K562 (cell line): Measurements from ENCODE around the gene IL23A. TPM values are rescaled to one million over a fixed set of nuclear protein-coding genes. Genes with fewer than 3 reads are reported as not detected.
A peak's percentile ranks its signal among the peaks of the same experiment; 100 is the strongest.

Source experiments
- ATF1 ChIP-seq, 2 experiments: fragments of 450-650 bp in 1 of 2; IDR thresholded peaks; 2 replicates each; pipeline ENCODE4 v1.6.1; 2016; ENCODE audit warnings: missing compliant biosample characterization in 1 of 2, missing genetic modification characterization in 1 of 2
- ATF3 ChIP-seq, 2 experiments: fragments of 450-650 bp in 1 of 2; sonication (generic) in 1 of 2; formaldehyde crosslinking in 1 of 2; IDR thresholded peaks in 1 of 2; conservative IDR thresholded peaks in 1 of 2; 2 replicates each; pipeline versions ENCODE4 v1.6.1 to v1.8.1; 2016 to 2023; ENCODE audit warnings: mild to moderate bottlenecking in 2 of 2, moderate library complexity in 2 of 2, inconsistent platforms in 1 of 2, missing genetic modification reagents in 1 of 2
- BRD9 ChIP-seq: fragments of 450-650 bp; IDR thresholded peaks from 2 replicates; pipeline ENCODE4 v1.6.1; 2018; ENCODE audit warnings: low read depth; ENCODE audit not compliant: partially characterized antibody
- CBX1 ChIP-seq: sonication (generic); IDR thresholded peaks from 2 replicates; pipeline ENCODE4 v1.6.1; 2016; ENCODE audit warnings: antibody characterized with exemption, low read depth, mild to moderate bottlenecking
- EP400 ChIP-seq: fragments of 450-650 bp; IDR thresholded peaks from 2 replicates; pipeline ENCODE4 v1.6.1; 2017; ENCODE audit warnings: antibody characterized with exemption, mild to moderate bottlenecking, moderate library complexity
- GATAD2B ChIP-seq: fragments of 450-650 bp; IDR thresholded peaks from 2 replicates; pipeline ENCODE4 v1.6.1; 2017; ENCODE audit warnings: mild to moderate bottlenecking, borderline replicate concordance
- GTF2E2 ChIP-seq: fragments of 200-800 bp; sonication (Bioruptor generic); IDR thresholded peaks from 2 replicates; pipeline ENCODE4 v1.6.1; 2016; ENCODE audit warnings: missing genetic modification characterization, missing compliant biosample characterization
- HDAC1 ChIP-seq, 2 experiments: fragments of 450-650 bp; IDR thresholded peaks; 2 replicates each; pipeline ENCODE4 v1.6.1; 2016 to 2017; ENCODE audit warnings: inconsistent platforms in 1 of 2, mild to moderate bottlenecking in 1 of 2, moderate library complexity in 1 of 2
- HINFP ChIP-seq: fragments of 450-650 bp; conservative IDR thresholded peaks from 2 replicates; pipeline ENCODE4 v1.6.1; 2016; ENCODE audit warnings: missing genetic modification characterization, low read depth, mild to moderate bottlenecking, control low read depth, missing compliant biosample characterization
- IRF2 ChIP-seq: sonication (generic); formaldehyde crosslinking; IDR thresholded peaks from 2 replicates; pipeline ENCODE4 v1.8.1; 2022; ENCODE audit warnings: mild to moderate bottlenecking, missing genetic modification reagents
- MITF ChIP-seq: IDR thresholded peaks from 2 replicates; pipeline ENCODE4 v1.6.1; 2014; ENCODE audit warnings: antibody characterized with exemption
- MTA3 ChIP-seq: fragments of 450-650 bp; formaldehyde crosslinking; IDR thresholded peaks from 2 replicates; pipeline ENCODE4 v1.6.1; 2017; ENCODE audit warnings: mild to moderate bottlenecking, borderline replicate concordance
- OTX1 ChIP-seq: fragments of 450-650 bp; formaldehyde crosslinking; IDR thresholded peaks from 2 replicates; pipeline ENCODE4 v1.4.0; 2022; ENCODE audit warnings: mild to moderate bottlenecking
- RAD51 ChIP-seq: fragments of 450-650 bp; IDR thresholded peaks from 2 replicates; pipeline ENCODE4 v1.7.1; 2016; ENCODE audit warnings: low read depth, mild to moderate bottlenecking, borderline replicate concordance
- SP1 ChIP-seq: sonication (generic); formaldehyde crosslinking; IDR thresholded peaks from 2 replicates; pipeline ENCODE4 v1.8.1; 2022; ENCODE audit warnings: mild to moderate bottlenecking, missing genetic modification reagents
- STAT5B ChIP-seq: fragments of 250-450 bp; sonication (Bioruptor Pico); IDR thresholded peaks from 2 replicates; pipeline ENCODE4 v1.8.0; 2021; ENCODE audit warnings: mild to moderate bottlenecking, inconsistent platforms
- STAT6 ChIP-seq: sonication (generic); formaldehyde crosslinking; IDR thresholded peaks from 2 replicates; pipeline ENCODE4 v1.8.1; 2023; ENCODE audit warnings: mild to moderate bottlenecking, missing genetic modification reagents
- YY1 ChIP-seq, 3 experiments: IDR thresholded peaks; 2 replicates each; pipeline ENCODE4 v1.6.1; 2011; ENCODE audit warnings: low read length in 2 of 3, mild to moderate bottlenecking in 2 of 3, moderate library complexity in 2 of 3, borderline replicate concordance in 1 of 3, control low read depth in 1 of 3, low read depth in 1 of 3; ENCODE audit not compliant: insufficient read depth in 3 of 3, insufficient replicate concordance in 2 of 3, control insufficient read depth in 1 of 3, insufficient read length in 1 of 3; ENCODE audit errors: extremely low read depth in 1 of 3
- ZNF41 ChIP-seq: fragments of 250-450 bp; sonication (Bioruptor Pico); conservative IDR thresholded peaks from 2 replicates; pipeline ENCODE4 v1.4.0; 2020; ENCODE audit warnings: mild to moderate bottlenecking
- polyA plus RNA-seq, 8 experiments: library from polyadenylated mRNA; depleted of rRNA in 4 of 8; stranded (reverse) in 5 of 8; unstranded in 3 of 8; fragments of >200 nt; fragmentation: Nextera tagmentation in 2 of 8; fragmentation: Illumina TruSeq in 1 of 8; extraction: Ambion mirVana in 2 of 8; extraction: Trizol in 1 of 8; gene quantifications; 2 replicates each; pipeline versions ENCODE4 v1.2.1 to v1.2.3, GENCODE V29; 2011 to 2014; ENCODE audit warnings: inconsistent platforms in 1 of 8, missing spikeins in 1 of 8
- total RNA-seq, 7 experiments: library from RNA; depleted of rRNA in 6 of 7; stranded (reverse); fragments of >200 nt in 6 of 7; fragmentation: Illumina TruSeq in 2 of 7; extraction: Trizol in 2 of 7; gene quantifications; 2 replicates each; pipeline versions ENCODE4 v1.2.1 to v1.2.3, GENCODE V29; 2011 to 2021; ENCODE audit warnings: low replicate concordance in 1 of 7

IL23A gene
- total and polyA plus RNA-seq, 9 of the 15 experiments (the other 6 are each of a cell fraction or from before 2014, with no cell fraction given) = 4.4 to 37.2 (median 9.6) TPM

- TF ChIP-seq MITF = no peak
- peak; percentile 85 for TF ChIP-seq GTF2E2 (tag)
- no peak for TF ChIP-seq STAT5B
- TF ChIP-seq RAD51 = no peak
- no peak; the same call in 1 of the 2 replicates for TF ChIP-seq MTA3
- TF ChIP-seq HDAC1 (IDR thresholded peaks at IDR 0.05) = peak in 1 of 2 experiments; percentile 83; a peak in 3 of 4 replicates
- TF ChIP-seq ATF3 (IDR thresholded peaks at IDR 0.05) = peak; percentile 78
- no peak for TF ChIP-seq ATF3 (CRISPR knock-in tag; conservative IDR thresholded peaks at IDR 0.05)
- peak; percentile 30 to 70 (median 42) for TF ChIP-seq YY1 (IDR thresholded peaks at IDR 0.05; ENCODE audit: borderline replicate concordance in 1 of 3, control insufficient read depth in 1 of 3, extremely low read depth in 1 of 3, insufficient read depth in 3 of 3, insufficient read length in 1 of 3, insufficient replicate concordance in 2 of 3, low read depth in 1 of 3, low read length in 2 of 3)
- TF ChIP-seq SP1 (CRISPR knock-in tag) = peak; percentile 2; the same call in 1 of the 2 replicates
- no peak for TF ChIP-seq IRF2 (CRISPR knock-in tag)
- peak; percentile 47 for TF ChIP-seq BRD9
- TF ChIP-seq GATAD2B = 0 out of 2 replicates have a peak, but pooled peaks have one; percentile 9
- TF ChIP-seq CBX1 = no peak
- peak; percentile 28; the same call in 1 of the 2 replicates for TF ChIP-seq HINFP (tag)
- 0 out of 2 replicates have a peak, but pooled peaks have one; percentile 19 for TF ChIP-seq ZNF41
- TF ChIP-seq ATF1 (CRISPR knock-in tag; IDR thresholded peaks at IDR 0.05) = no peak
- TF ChIP-seq ATF1 (tag; IDR thresholded peaks at IDR 0.05) = peak; percentile 47
- no peak for TF ChIP-seq STAT6 (CRISPR knock-in tag)
- no peak for TF ChIP-seq OTX1
- no peak for TF ChIP-seq EP400
Observed at GRCh38 chr12:56300644-56301464, 37.8 kb upstream of the IL23A start (continued).
